Progenitor cell of endocrine pancreas (in vitro differentiated cells): Measurements from ENCODE around the gene PKDCC. TPM values are rescaled to one million over a fixed set of nuclear protein-coding genes. Genes with fewer than 3 reads are reported as not detected.
"Not testable (repeated sequence)": the region's sequence is repeated elsewhere in the genome, so short reads cannot be mapped to it uniquely, and the experiment has no call there.

Experiments used
- DNase-seq: peaks from one replicate; pipeline ENCODE4 v3.0.0; 2021; ENCODE audit warnings: low spot score; ENCODE audit not compliant: unreplicated experiment
- H3K27ac Mint-ChIP-seq: 2 replicates; pipeline ENCODE4 v1.8.0; 2021; ENCODE audit warnings: mild to moderate bottlenecking, moderate library complexity, mixed read lengths
- H3K27me3 Mint-ChIP-seq: 2 replicates; pipeline ENCODE4 v1.8.0; 2021; ENCODE audit warnings: mixed read lengths
- H3K36me3 Mint-ChIP-seq: 2 replicates; pipeline ENCODE4 v1.8.0; 2022; ENCODE audit warnings: mixed read lengths; ENCODE audit not compliant: insufficient read depth
- H3K4me1 Mint-ChIP-seq: 2 replicates; pipeline ENCODE4 v1.8.0; 2021; ENCODE audit warnings: low read depth, mixed read lengths
- H3K4me3 Mint-ChIP-seq: 2 replicates; pipeline ENCODE4 v1.8.0; 2021; ENCODE audit warnings: low read depth, mild to moderate bottlenecking, moderate library complexity, mixed read lengths
- H3K9me3 Mint-ChIP-seq: 2 replicates; pipeline ENCODE4 v1.8.0; 2021; ENCODE audit warnings: low read depth, mixed read lengths
- CTCF ChIP-seq: fragments of 200-600 bp; sonication (generic); IDR thresholded peaks from one replicate; pipeline ENCODE4 v1.5.0; 2021; ENCODE audit warnings: antibody characterized with exemption, mild to moderate bottlenecking; ENCODE audit not compliant: unreplicated experiment
- total RNA-seq: library from RNA; stranded (reverse); gene quantifications from 2 replicates; pipeline ENCODE4 v1.2.1, GENCODE V29; 2021

Gene PKDCC
- total RNA-seq, 1 donor from 2014 or later, result 335 TPM

- TF ChIP-seq CTCF, result no peak
- Mint-ChIP-seq H3K4me1 (peaks cover 36% of the 10 kb centered on the region), H3K27ac (no peak overlapping the region), H3K36me3 (no peaks in the 10 kb centered on the region), H3K4me3 (no peak overlapping the region), H3K9me3 (no peaks in the 10 kb centered on the region), H3K27me3 (no peaks in the 10 kb centered on the region)
- no peak for DNase-seq
Observed at GRCh38 chr2:42030829-42031228, 17.0 kb upstream of the PKDCC start.

GRCh38 chr2:42031281-42032223, 16.3 kb upstream of the PKDCC start:
- peaks cover 41% of the 10 kb centered on the region for H3K4me1 Mint-ChIP-seq
- no peaks in the 10 kb centered on the region for H3K36me3 Mint-ChIP-seq
- no peak overlapping the region for H3K4me3 Mint-ChIP-seq
- H3K9me3 Mint-ChIP-seq, result no peaks in the 10 kb centered on the region
- no peak for TF ChIP-seq CTCF
- no peaks in the 10 kb centered on the region for H3K27me3 Mint-ChIP-seq
- DNase-seq, result no peak
- H3K27ac Mint-ChIP-seq, result no peak overlapping the region

GRCh38 chr2:42032224-42032620, 15.6 kb upstream of the PKDCC start:
- Mint-ChIP-seq H3K9me3 (no peaks in the 10 kb centered on the region), H3K27me3 (no peaks in the 10 kb centered on the region), H3K36me3 (no peaks in the 10 kb centered on the region), H3K4me3 (no peak overlapping the region), H3K27ac (no peak overlapping the region), H3K4me1 (peaks cover 42% of the 10 kb centered on the region)
- DNase-seq, result no peak
- TF ChIP-seq CTCF, result no peak

- H3K4me3 Mint-ChIP-seq, result no peak overlapping the region
- H3K27ac Mint-ChIP-seq, result no peak overlapping the region
- H3K9me3 Mint-ChIP-seq, result no peaks in the 10 kb centered on the region
- DNase-seq, result no peak
- TF ChIP-seq CTCF, result no peak
- peaks cover 46% of the 10 kb centered on the region for H3K4me1 Mint-ChIP-seq
- H3K36me3 Mint-ChIP-seq, result no peaks in the 10 kb centered on the region
- no peaks in the 10 kb centered on the region for H3K27me3 Mint-ChIP-seq
Observed at GRCh38 chr2:42032745-42033144, 15.1 kb upstream of the PKDCC start.

- not testable (repeated sequence) for H3K27me3 Mint-ChIP-seq
- H3K4me1 Mint-ChIP-seq, result peaks cover 44% of the 10 kb centered on the region
Observed at GRCh38 chr2:42034096-42034495, 13.7 kb upstream of the PKDCC start.

GRCh38 chr2:42035241-42035640, 12.6 kb upstream of the PKDCC start:
- no peak for TF ChIP-seq CTCF
- DNase-seq, result no peak
- Mint-ChIP-seq H3K27ac (peak overlapping the region; percentile 25), H3K9me3 (no peaks in the 10 kb centered on the region), H3K27me3 (no peaks in the 10 kb centered on the region), H3K36me3 (no peaks in the 10 kb centered on the region), H3K4me1 (peaks cover 32% of the 10 kb centered on the region), H3K4me3 (no peak overlapping the region)

More at GRCh38 chr2:42034096-42034495, 13.7 kb upstream of the PKDCC start:
- not testable (repeated sequence) for H3K9me3 Mint-ChIP-seq, DNase-seq, H3K27ac Mint-ChIP-seq, H3K4me3 Mint-ChIP-seq, H3K36me3 Mint-ChIP-seq
